Measurements from ENCODE around the gene DAP3.

The DAP3 gene

DNA sequence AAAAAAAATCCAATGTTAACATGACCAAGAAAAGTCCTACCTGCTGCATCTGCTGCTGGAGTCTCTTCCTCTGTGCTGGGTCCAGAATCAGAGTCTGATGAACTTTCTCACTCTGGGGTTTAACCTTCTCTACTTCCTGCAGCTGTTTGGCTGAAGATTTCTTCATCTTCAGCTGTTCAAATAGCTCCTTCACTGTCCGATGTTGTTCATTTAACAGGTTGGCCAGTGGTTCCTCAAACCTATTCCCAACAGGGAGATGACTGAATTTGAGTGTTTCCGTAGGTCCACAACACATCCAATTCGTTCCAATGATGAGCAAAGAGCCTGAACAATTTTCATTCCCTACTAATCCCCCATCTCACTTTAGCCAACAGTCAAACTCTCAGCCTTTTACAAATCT lies 88.7 kb downstream of the DAP3 start:
- H3K79me2 ChIP-seq (ENCODE audit: insufficient read depth, low read length) = no peaks in the 10 kb centered on the region
- no peak overlapping the region for H2AFZ ChIP-seq (ENCODE audit: low read length)
- H3K9me2 ChIP-seq (ENCODE audit: low read depth, low read length) = no peaks in the 10 kb centered on the region
- H3K27me3 ChIP-seq (ENCODE audit: insufficient read depth, low read length) = no peaks in the 10 kb centered on the region
- H3K27ac ChIP-seq (ENCODE audit: low read depth, low read length, poor library complexity, severe bottlenecking) = no peak overlapping the region
- H3K4me3 ChIP-seq (ENCODE audit: low read depth, low read length, poor library complexity, severe bottlenecking) = no peak overlapping the region
- H3K9me3 ChIP-seq (ENCODE audit: low read length) = no peaks in the 10 kb centered on the region
- H3K4me1 ChIP-seq (ENCODE audit: insufficient read depth, low read length, severe bottlenecking) = no peaks in the 10 kb centered on the region
- no peaks in the 10 kb centered on the region for H3F3A ChIP-seq (ENCODE audit: insufficient read depth, low read length)
- H3K36me3 ChIP-seq (ENCODE audit: insufficient read depth, low read length) = peaks cover 61% of the 10 kb centered on the region
- H4K20me1 ChIP-seq (ENCODE audit: insufficient read depth, low read length) = no peaks in the 10 kb centered on the region
- no peak for TF ChIP-seq EZH2 (IDR thresholded peaks at IDR 0.05; ENCODE audit: borderline replicate concordance, low read length)
- TF ChIP-seq, protein P1, sequence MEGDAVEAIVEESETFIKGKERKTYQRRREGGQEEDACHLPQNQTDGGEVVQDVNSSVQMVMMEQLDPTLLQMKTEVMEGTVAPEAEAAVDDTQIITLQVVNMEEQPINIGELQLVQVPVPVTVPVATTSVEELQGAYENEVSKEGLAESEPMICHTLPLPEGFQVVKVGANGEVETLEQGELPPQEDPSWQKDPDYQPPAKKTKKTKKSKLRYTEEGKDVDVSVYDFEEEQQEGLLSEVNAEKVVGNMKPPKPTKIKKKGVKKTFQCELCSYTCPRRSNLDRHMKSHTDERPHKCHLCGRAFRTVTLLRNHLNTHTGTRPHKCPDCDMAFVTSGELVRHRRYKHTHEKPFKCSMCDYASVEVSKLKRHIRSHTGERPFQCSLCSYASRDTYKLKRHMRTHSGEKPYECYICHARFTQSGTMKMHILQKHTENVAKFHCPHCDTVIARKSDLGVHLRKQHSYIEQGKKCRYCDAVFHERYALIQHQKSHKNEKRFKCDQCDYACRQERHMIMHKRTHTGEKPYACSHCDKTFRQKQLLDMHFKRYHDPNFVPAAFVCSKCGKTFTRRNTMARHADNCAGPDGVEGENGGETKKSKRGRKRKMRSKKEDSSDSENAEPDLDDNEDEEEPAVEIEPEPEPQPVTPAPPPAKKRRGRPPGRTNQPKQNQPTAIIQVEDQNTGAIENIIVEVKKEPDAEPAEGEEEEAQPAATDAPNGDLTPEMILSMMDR (IDR thresholded peaks at IDR 0.05; ENCODE audit: low read length) = no peak
- no peak overlapping the region for H3K9ac ChIP-seq (ENCODE audit: low read length)
- no peak overlapping the region for H3K4me2 ChIP-seq (ENCODE audit: low read length)
